ENCODE results near the gene LMBRD1.

The LMBRD1 gene

GRCh38 chr6:69699655-69700054, 97.2 kb downstream of the LMBRD1 start:
- H3K36me3 ChIP-seq: no peaks in the 10 kb centered on the region

DNA sequence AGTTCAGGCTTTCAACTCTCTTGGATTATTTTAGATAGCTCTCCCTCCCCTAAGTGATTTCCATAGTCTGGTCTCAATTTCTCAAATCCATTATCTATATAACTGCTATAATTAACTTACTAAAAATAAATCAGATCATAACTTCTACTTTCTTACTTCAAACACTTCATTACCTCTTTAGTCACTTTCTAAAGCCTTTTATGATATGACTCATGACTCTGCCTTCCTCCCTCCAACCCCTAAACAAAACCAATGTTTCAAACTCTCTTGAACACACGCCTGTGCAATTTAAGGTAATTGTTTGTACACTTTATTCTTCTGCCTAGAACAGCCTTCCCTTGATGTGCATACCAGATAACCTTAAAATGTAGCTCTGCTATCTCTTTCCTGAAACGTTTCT, 100.5 kb downstream of the LMBRD1 start:
- no peaks in the 10 kb centered on the region; the same call in 1 of the 2 replicates for H3K9me3 ChIP-seq

More at GRCh38 chr6:69699655-69700054, 97.2 kb downstream of the LMBRD1 start:
- Histone ChIP-seq H3K4me1 (peaks cover 4% of the 10 kb centered on the region), H3K9me3 (no peaks in the 10 kb centered on the region), H3K27me3 (no peaks in the 10 kb centered on the region), H3K4me3 (ENCODE audit: low read depth, low read length) (no peak overlapping the region)
- no peak for TF ChIP-seq CTCF (IDR thresholded peaks at IDR 0.05; ENCODE audit: low read depth, low read length)
- no peak for DNase-seq

DNA sequence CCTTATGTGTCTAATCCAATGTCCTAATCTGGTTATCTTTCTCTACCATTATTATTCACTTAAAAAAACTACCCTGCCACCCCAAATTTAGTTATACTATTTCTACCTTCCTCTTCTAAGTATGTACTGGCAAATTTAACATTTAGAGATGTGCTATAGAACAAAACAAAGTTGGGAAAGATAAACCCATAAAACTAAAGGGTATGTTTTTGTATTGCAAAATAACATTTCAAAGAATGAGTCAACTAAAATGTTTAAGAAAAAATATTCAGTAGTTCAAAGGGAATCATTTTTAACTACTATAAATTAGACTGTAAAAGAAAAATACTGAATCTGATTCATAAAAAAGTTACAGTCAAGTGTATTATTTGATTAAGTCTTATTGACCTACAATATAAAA, 103.0 kb downstream of the LMBRD1 start:
- no peaks in the 10 kb centered on the region for H3K27me3 ChIP-seq
- peaks cover 9% of the 10 kb centered on the region for H3K4me1 ChIP-seq
- no peak overlapping the region for H3K4me3 ChIP-seq (ENCODE audit: low read depth, low read length)
- no peak for DNase-seq
- TF ChIP-seq CTCF (IDR thresholded peaks at IDR 0.05; ENCODE audit: low read depth, low read length): no peak
- no peaks in the 10 kb centered on the region for H3K36me3 ChIP-seq
- no peaks in the 10 kb centered on the region; the same call in 1 of the 2 replicates for H3K9me3 ChIP-seq

More for the DNA sequence above, 100.5 kb downstream of the LMBRD1 start:
- Histone ChIP-seq H3K4me3 (ENCODE audit: low read depth, low read length) (no peak overlapping the region), H3K27me3 (no peaks in the 10 kb centered on the region), H3K4me1 (peaks cover 9% of the 10 kb centered on the region), H3K36me3 (no peaks in the 10 kb centered on the region)
- no peak for DNase-seq
- no peak for TF ChIP-seq CTCF (IDR thresholded peaks at IDR 0.05; ENCODE audit: low read depth, low read length)

- Histone ChIP-seq H3K4me1 (peaks cover 5% of the 10 kb centered on the region), H3K27me3 (no peaks in the 10 kb centered on the region), H3K4me3 (ENCODE audit: low read depth, low read length) (no peak overlapping the region), H3K36me3 (no peaks in the 10 kb centered on the region), H3K9me3 (no peaks in the 10 kb centered on the region; the same call in 1 of the 2 replicates)
- TF ChIP-seq CTCF (IDR thresholded peaks at IDR 0.05; ENCODE audit: low read depth, low read length): no peak
- DNase-seq: no peak
Measured at GRCh38 chr6:69690986-69691385, 105.8 kb downstream of the LMBRD1 start.

GRCh38 chr6:69680302-69680701, 116.5 kb downstream of the LMBRD1 start:
- no peak for TF ChIP-seq CTCF (IDR thresholded peaks at IDR 0.05; ENCODE audit: low read depth, low read length)
- no peaks in the 10 kb centered on the region for H3K9me3 ChIP-seq
- H3K27me3 ChIP-seq: no peaks in the 10 kb centered on the region
- peaks cover 19% of the 10 kb centered on the region for H3K4me1 ChIP-seq
- H3K36me3 ChIP-seq: no peaks in the 10 kb centered on the region
- peak; percentile 30 for DNase-seq
- H3K4me3 ChIP-seq (ENCODE audit: low read depth, low read length): no peak overlapping the region

DNA sequence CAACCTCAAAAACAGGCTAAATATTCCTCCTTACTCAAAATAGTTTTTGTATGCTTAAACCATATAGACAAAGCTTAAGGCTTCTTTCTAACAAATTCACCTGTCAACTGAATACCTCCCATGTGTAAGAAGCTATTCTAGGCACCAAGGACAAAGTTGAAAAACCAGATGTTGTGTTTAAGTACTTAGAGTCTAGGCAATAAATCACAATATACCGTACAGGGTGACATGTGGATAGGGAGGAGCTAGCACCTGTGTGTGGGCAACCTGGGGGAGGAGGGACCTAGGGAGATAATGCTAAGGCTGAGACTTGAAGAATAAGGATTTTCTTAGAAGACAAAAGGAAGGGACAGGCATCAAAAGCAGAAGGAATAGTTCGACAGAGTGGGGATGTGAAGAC, 123.5 kb downstream of the LMBRD1 start:
- H3K4me1 ChIP-seq: peaks cover 5% of the 10 kb centered on the region; the same call in 1 of the 2 replicates
- H3K36me3 ChIP-seq: no peaks in the 10 kb centered on the region
- TF ChIP-seq CTCF (IDR thresholded peaks at IDR 0.05; ENCODE audit: low read depth, low read length): no peak
- H3K9me3 ChIP-seq: no peaks in the 10 kb centered on the region
- DNase-seq: no peak
- no peaks in the 10 kb centered on the region for H3K27me3 ChIP-seq
- H3K4me3 ChIP-seq (ENCODE audit: low read depth, low read length): no peak overlapping the region
